Measurements from ENCODE around the gene SLC39A7.

SLC39A7 gene

DNA sequence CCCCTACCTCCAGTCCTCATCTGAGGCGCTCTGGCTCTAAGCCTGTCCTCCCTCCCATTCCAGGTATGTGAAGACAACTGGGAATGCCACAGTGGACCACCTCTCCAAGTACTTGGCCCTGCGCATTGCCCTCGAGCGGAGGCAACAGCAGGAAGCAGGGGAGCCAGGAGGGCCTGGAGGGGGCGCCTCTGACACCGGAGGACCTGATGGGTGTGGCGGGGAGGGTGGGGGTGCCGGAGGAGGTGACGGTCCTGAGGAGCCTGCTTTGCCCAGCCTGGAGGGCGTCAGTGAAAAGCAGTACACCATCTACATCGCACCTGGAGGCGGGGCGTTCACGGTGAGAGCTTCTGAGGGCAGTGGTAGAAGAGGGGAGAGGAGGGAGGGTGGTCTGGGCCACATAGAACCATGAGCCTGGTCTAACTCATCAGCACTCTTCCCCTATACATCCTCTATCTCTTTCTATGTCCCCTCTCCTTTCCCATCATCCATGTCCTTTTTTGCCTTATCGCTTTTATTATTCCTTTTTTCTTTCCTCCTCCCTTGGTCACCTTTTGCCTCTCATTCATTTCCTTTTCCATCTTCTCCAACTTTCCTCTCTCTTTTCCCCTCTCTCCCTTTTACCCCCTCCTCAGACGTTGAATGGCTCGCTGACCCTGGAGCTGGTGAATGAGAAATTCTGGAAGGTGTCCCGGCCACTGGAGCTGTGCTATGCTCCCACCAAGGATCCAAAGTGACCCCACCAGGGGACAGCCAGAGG is 11.2 kb downstream of the SLC39A7 start:
- no peak overlapping the region for H3K4me3 ChIP-seq (replicated peaks; ENCODE audit: insufficient read depth, low read length)
- DNase-seq (ENCODE audit: low read depth in 1 of 2, low spot score in 1 of 2), result no peak
- H3K27me3 ChIP-seq (ENCODE audit: insufficient read depth, poor library complexity, severe bottlenecking), result peaks cover 3% of the 10 kb centered on the region
- no peak overlapping the region for H3K27ac ChIP-seq (replicated peaks)
- TF ChIP-seq GABPA (IDR thresholded peaks at IDR 0.05; ENCODE audit: low read depth) (no peak), POLR2AphosphoS5 (IDR thresholded peaks at IDR 0.05; ENCODE audit: low read depth) (no peak), SPI1 (IDR thresholded peaks at IDR 0.05; ENCODE audit: borderline replicate concordance, low read depth) (no peak)
- TF ChIP-seq, protein P1, sequence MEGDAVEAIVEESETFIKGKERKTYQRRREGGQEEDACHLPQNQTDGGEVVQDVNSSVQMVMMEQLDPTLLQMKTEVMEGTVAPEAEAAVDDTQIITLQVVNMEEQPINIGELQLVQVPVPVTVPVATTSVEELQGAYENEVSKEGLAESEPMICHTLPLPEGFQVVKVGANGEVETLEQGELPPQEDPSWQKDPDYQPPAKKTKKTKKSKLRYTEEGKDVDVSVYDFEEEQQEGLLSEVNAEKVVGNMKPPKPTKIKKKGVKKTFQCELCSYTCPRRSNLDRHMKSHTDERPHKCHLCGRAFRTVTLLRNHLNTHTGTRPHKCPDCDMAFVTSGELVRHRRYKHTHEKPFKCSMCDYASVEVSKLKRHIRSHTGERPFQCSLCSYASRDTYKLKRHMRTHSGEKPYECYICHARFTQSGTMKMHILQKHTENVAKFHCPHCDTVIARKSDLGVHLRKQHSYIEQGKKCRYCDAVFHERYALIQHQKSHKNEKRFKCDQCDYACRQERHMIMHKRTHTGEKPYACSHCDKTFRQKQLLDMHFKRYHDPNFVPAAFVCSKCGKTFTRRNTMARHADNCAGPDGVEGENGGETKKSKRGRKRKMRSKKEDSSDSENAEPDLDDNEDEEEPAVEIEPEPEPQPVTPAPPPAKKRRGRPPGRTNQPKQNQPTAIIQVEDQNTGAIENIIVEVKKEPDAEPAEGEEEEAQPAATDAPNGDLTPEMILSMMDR (IDR thresholded peaks at IDR 0.05; ENCODE audit: insufficient read depth, low read length), result no peak
- TF ChIP-seq, protein P2, sequence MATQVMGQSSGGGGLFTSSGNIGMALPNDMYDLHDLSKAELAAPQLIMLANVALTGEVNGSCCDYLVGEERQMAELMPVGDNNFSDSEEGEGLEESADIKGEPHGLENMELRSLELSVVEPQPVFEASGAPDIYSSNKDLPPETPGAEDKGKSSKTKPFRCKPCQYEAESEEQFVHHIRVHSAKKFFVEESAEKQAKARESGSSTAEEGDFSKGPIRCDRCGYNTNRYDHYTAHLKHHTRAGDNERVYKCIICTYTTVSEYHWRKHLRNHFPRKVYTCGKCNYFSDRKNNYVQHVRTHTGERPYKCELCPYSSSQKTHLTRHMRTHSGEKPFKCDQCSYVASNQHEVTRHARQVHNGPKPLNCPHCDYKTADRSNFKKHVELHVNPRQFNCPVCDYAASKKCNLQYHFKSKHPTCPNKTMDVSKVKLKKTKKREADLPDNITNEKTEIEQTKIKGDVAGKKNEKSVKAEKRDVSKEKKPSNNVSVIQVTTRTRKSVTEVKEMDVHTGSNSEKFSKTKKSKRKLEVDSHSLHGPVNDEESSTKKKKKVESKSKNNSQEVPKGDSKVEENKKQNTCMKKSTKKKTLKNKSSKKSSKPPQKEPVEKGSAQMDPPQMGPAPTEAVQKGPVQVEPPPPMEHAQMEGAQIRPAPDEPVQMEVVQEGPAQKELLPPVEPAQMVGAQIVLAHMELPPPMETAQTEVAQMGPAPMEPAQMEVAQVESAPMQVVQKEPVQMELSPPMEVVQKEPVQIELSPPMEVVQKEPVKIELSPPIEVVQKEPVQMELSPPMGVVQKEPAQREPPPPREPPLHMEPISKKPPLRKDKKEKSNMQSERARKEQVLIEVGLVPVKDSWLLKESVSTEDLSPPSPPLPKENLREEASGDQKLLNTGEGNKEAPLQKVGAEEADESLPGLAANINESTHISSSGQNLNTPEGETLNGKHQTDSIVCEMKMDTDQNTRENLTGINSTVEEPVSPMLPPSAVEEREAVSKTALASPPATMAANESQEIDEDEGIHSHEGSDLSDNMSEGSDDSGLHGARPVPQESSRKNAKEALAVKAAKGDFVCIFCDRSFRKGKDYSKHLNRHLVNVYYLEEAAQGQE (IDR thresholded peaks at IDR 0.05; ENCODE audit: insufficient replicate concordance, low read depth), result no peak

DNA sequence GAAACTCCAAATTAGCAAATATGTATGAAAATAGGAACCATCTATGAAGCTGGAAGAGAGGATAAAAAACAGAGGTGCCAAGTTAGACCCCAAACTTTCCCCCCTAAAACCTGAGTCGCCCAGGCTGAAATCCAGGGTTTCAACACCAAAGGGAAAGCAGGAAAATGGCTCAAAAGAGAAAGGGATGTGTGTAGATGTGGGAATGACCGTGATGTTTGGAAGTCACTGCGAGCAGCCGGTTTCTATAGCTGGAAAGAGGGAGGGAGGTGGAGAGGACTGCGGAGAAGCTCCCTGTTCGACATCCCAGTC is 12.1 kb downstream of the SLC39A7 start:
- DNase-seq (ENCODE audit: low read depth in 1 of 2, low spot score in 1 of 2), result no peak
- TF ChIP-seq SPI1 (IDR thresholded peaks at IDR 0.05; ENCODE audit: borderline replicate concordance, low read depth), result no peak
- TF ChIP-seq POLR2AphosphoS5 (IDR thresholded peaks at IDR 0.05; ENCODE audit: low read depth), result no peak
- no peak for TF ChIP-seq GABPA (IDR thresholded peaks at IDR 0.05; ENCODE audit: low read depth)
- TF ChIP-seq, protein P2 (IDR thresholded peaks at IDR 0.05; ENCODE audit: insufficient replicate concordance, low read depth), result no peak
- TF ChIP-seq, protein P1 (IDR thresholded peaks at IDR 0.05; ENCODE audit: insufficient read depth, low read length), result no peak
- Histone ChIP-seq H3K4me3 (replicated peaks; ENCODE audit: insufficient read depth, low read length) (peak overlapping the region; percentile 32), H3K27me3 (ENCODE audit: insufficient read depth, poor library complexity, severe bottlenecking) (peaks cover 3% of the 10 kb centered on the region), H3K27ac (replicated peaks) (no peak overlapping the region)

DNA sequence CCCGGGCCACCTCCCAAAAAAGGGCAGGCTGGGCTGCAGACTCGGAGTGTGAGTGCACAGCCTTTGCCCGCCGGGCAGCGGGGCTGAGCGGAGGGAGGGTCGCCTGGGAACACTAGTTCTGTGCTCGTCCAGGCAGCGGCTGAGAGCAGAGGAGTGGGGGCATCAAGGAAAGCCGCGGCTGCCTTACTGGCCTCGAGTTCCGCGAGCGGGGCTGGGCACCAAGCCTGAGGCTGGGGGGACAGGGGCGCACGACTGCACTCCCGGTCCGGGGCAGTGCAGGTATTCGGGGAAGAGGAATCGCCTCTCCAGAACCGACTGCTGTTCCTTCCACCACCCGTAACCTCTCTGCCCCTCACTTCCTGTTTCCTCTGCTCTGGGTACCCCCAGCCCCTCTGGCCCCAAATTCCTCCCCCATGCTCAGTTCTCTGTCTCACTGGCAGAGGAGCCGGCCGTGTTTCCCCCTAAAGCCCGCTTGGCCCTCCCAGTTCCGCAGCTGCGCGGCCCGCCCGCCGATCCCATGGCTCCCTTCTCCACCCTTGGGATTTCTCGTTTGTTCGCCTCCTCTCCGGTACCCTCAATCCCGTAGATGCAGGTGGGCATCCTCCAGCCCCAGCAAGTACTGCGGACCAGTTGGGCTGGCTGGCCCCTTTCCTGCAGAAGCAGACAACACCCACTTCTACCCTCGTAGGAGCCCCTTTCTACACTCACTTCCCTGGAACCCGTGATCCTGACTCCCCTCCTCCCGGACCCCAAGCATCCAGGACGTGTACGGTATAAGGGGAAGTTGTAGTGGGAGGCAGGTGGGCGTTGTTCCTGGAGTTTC is 12.7 kb downstream of the SLC39A7 start:
- H3K4me3 ChIP-seq (replicated peaks; ENCODE audit: insufficient read depth, low read length), result peak overlapping the region; percentile 32
- TF ChIP-seq, protein P2 (IDR thresholded peaks at IDR 0.05; ENCODE audit: insufficient replicate concordance, low read depth), result no peak
- no peak for TF ChIP-seq GABPA (IDR thresholded peaks at IDR 0.05; ENCODE audit: low read depth)
- TF ChIP-seq, protein P1 (IDR thresholded peaks at IDR 0.05; ENCODE audit: insufficient read depth, low read length), result no peak
- TF ChIP-seq POLR2AphosphoS5 (IDR thresholded peaks at IDR 0.05; ENCODE audit: low read depth), result peak; percentile 2; the same call in 1 of the 2 replicates
- TF ChIP-seq SPI1 (IDR thresholded peaks at IDR 0.05; ENCODE audit: borderline replicate concordance, low read depth), result peak; percentile 74; the same call in 1 of the 2 replicates

More for the DNA sequence above, 12.7 kb downstream of the SLC39A7 start:
- H3K27ac ChIP-seq (replicated peaks), result no peak overlapping the region
- peak in 1 of 2 experiments; percentile 32 for DNase-seq (ENCODE audit: low read depth in 1 of 2, low spot score in 1 of 2)
- peaks cover 3% of the 10 kb centered on the region for H3K27me3 ChIP-seq (ENCODE audit: insufficient read depth, poor library complexity, severe bottlenecking)

Data from HL-60 (cell line).